Activated CD4-positive, alpha-beta memory T cell treated with anti-CD3 and anti-CD28 coated beads, Interleukin-2, amount 10 ng/mL, durations not matched to agents 7 days and 5 days (primary cell): ENCODE results near the gene KCTD21. TPM values are rescaled to one million over a fixed set of nuclear protein-coding genes. Genes with fewer than 3 reads are reported as not detected.
"Not testable (repeated sequence)": the region's sequence is repeated elsewhere in the genome, so short reads cannot be mapped to it uniquely, and the experiment has no call there.

Experiments
- CTCF ChIA-PET: fragments of 350-600 bp; sonication (Branson Sonifier 250); formaldehyde crosslinking; loops from one replicate; lab custom pipeline; 2021; ENCODE audit warnings: antibody characterized with exemption, inconsistent platforms; lab: Charles Lee
- POLR2A ChIA-PET: fragments of 350-600 bp; sonication (Branson Sonifier 250); formaldehyde crosslinking; loops from one replicate; lab custom pipeline; 2021; ENCODE audit warnings: antibody characterized with exemption; lab: Charles Lee
- DNase-seq: peaks from one replicate; pipeline ENCODE4 v3.0.0-alpha.2; 2020
- H3K27ac Mint-ChIP-seq: one replicate; pipeline ENCODE4 v1.8.0; 2021; ENCODE audit warnings: mild to moderate bottlenecking, mixed read lengths
- H3K27me3 Mint-ChIP-seq: one replicate; pipeline ENCODE4 v1.8.0; 2021; ENCODE audit warnings: mixed read lengths
- H3K36me3 Mint-ChIP-seq: one replicate; pipeline ENCODE4 v1.8.0; 2021; ENCODE audit warnings: low read depth, mixed read lengths
- H3K4me1 Mint-ChIP-seq: one replicate; pipeline ENCODE4 v1.8.0; 2021; ENCODE audit warnings: mixed read lengths
- H3K4me3 Mint-ChIP-seq: one replicate; pipeline ENCODE4 v1.8.0; 2021; ENCODE audit warnings: mild to moderate bottlenecking, mixed read lengths
- H3K9me3 Mint-ChIP-seq: one replicate; pipeline ENCODE4 v1.8.0; 2021; ENCODE audit warnings: mixed read lengths
- total RNA-seq, 2 experiments: library from RNA; stranded (reverse); gene quantifications; one replicate each; pipeline ENCODE4 v1.2.3, GENCODE V29; 2021

KCTD21 gene
- total RNA-seq, 2 experiments from 2014 or later: 7.5 to 9.3 TPM

- Mint-ChIP-seq H3K27ac (no peak overlapping the region), H3K36me3 (peaks cover 59% of the 10 kb centered on the region), H3K4me1 (peaks cover 46% of the 10 kb centered on the region), H3K27me3 (no peaks in the 10 kb centered on the region), H3K4me3 (no peak overlapping the region), H3K9me3 (no peaks in the 10 kb centered on the region)
- peak; percentile 9 for DNase-seq
- ChIA-PET POLR2A (interaction anchor here (0.6 to 1.1 kb wide), 3 partner anchors 8 to 340 kb away, joined by 3 read pairs; no protein-coding TSS in a partner anchor), CTCF (interaction anchor here (1.9 kb wide), 1 partner anchor 340 kb away, joined by 6 read pairs; no protein-coding TSS in a partner anchor)
Observed at GRCh38 chr11:78224906-78225420, 36.5 kb upstream of the KCTD21 start.

DNA sequence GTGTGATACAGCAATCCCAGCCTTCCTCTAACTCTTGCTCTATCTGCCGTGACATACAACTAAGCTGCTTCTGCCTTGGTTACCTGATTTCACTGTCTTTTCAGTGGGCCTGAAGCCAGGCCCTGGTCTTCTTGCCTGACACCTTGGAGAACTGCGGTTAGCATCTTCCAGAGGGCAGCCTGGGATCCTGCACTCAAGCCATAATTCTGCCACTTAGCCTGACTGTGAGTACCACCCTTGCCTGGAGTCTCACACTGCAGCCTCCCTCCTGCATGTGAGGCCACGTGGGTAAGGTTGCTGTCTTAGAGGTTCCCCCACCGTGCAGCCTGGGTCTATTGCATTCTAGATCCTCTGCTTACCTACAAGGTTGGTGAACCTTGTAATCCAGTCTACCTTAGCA, 36.1 kb upstream of the KCTD21 start:
- no peak overlapping the region for H3K4me3 Mint-ChIP-seq
- CTCF ChIA-PET: no interaction called here
- DNase-seq: peak; percentile 10
- H3K36me3 Mint-ChIP-seq: peaks cover 58% of the 10 kb centered on the region
- H3K4me1 Mint-ChIP-seq: peaks cover 42% of the 10 kb centered on the region
- H3K9me3 Mint-ChIP-seq: no peaks in the 10 kb centered on the region
- POLR2A ChIA-PET: no interaction called here
- no peak overlapping the region for H3K27ac Mint-ChIP-seq
- no peaks in the 10 kb centered on the region for H3K27me3 Mint-ChIP-seq

- Mint-ChIP-seq H3K4me3 (no peak overlapping the region), H3K27me3 (no peaks in the 10 kb centered on the region), H3K4me1 (peaks cover 33% of the 10 kb centered on the region), H3K36me3 (peaks cover 57% of the 10 kb centered on the region), H3K9me3 (no peaks in the 10 kb centered on the region), H3K27ac (no peak overlapping the region)
- CTCF ChIA-PET: interaction anchor here (1.0 kb wide), 1 partner anchor 30 kb away, joined by 5 read pairs; no protein-coding TSS in a partner anchor
- POLR2A ChIA-PET: no interaction called here
- peak; percentile 12 for DNase-seq
Observed at GRCh38 chr11:78223320-78223954, 35.0 kb upstream of the KCTD21 start.

GRCh38 chr11:78222726-78223125, 34.3 kb upstream of the KCTD21 start:
- POLR2A ChIA-PET, H3K9me3 Mint-ChIP-seq, DNase-seq, H3K4me3 Mint-ChIP-seq, CTCF ChIA-PET, H3K27me3 Mint-ChIP-seq, H3K27ac Mint-ChIP-seq: not testable (repeated sequence)
- Mint-ChIP-seq H3K4me1 (peaks cover 30% of the 10 kb centered on the region), H3K36me3 (peaks cover 63% of the 10 kb centered on the region)

GRCh38 chr11:78221396-78222315, 33.2 kb upstream of the KCTD21 start:
- peak; percentile 10 for DNase-seq
- H3K27ac Mint-ChIP-seq: no peak overlapping the region
- no peak overlapping the region for H3K4me3 Mint-ChIP-seq
- H3K36me3 Mint-ChIP-seq: peaks cover 67% of the 10 kb centered on the region
- CTCF ChIA-PET: no interaction called here
- no peaks in the 10 kb centered on the region for H3K27me3 Mint-ChIP-seq
- H3K9me3 Mint-ChIP-seq: no peaks in the 10 kb centered on the region
- peaks cover 28% of the 10 kb centered on the region for H3K4me1 Mint-ChIP-seq
- POLR2A ChIA-PET: no interaction called here

- no peak overlapping the region for H3K4me3 Mint-ChIP-seq
Observed at GRCh38 chr11:78220218-78221157, 32.1 kb upstream of the KCTD21 start.

DNA sequence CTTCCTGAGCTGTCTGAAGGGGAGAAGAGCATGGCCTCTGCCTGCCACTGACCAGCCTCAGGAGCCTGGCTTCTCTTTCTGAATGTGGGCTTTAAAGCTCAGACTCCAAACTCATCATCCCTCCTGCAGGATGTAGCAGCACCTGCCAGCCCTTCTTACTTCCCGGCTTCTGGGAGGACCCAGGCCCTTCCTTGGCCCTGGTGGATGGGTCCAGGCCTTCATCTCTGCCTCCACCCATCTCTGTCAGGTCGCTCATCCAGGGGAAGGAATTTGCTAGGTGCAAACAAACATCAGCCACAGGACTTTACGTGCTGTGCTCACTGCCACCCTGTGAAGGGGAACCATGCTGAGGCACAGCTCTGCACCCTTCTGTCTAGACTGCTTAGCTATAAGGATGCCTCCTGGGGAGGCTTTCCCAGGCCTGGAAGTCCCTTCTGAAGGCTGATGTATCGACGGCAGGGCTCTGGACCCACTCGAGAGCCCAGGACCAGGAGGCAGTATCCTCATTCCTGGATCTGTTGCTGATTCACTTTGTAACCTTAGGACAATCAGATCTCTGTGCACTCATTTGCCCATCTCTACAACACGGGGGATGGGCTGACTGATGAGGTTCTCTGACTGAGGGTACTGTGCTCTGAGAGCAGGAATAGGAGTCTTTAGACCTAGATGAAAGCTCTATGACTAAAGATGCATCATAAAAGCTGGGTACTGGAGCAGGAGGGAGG, 31.2 kb upstream of the KCTD21 start:
- CTCF ChIA-PET: no interaction called here
- Mint-ChIP-seq H3K4me3 (no peak overlapping the region), H3K9me3 (no peaks in the 10 kb centered on the region), H3K27me3 (no peaks in the 10 kb centered on the region), H3K4me1 (peaks cover 20% of the 10 kb centered on the region), H3K36me3 (peaks cover 69% of the 10 kb centered on the region), H3K27ac (no peak overlapping the region)
- POLR2A ChIA-PET: no interaction called here
- DNase-seq: no peak

More at GRCh38 chr11:78220218-78221157, 32.1 kb upstream of the KCTD21 start:
- peaks cover 69% of the 10 kb centered on the region for H3K36me3 Mint-ChIP-seq
- H3K27ac Mint-ChIP-seq: peak overlapping the region; percentile 41
- no peaks in the 10 kb centered on the region for H3K27me3 Mint-ChIP-seq
- H3K9me3 Mint-ChIP-seq: no peaks in the 10 kb centered on the region
- peaks cover 27% of the 10 kb centered on the region for H3K4me1 Mint-ChIP-seq
- ChIA-PET POLR2A (no interaction called here), CTCF (no interaction called here)
- peak; percentile 10 for DNase-seq

GRCh38 chr11:78218707-78219492, 30.5 kb upstream of the KCTD21 start:
- no peak for DNase-seq
- CTCF ChIA-PET: no interaction called here
- no peak overlapping the region for H3K27ac Mint-ChIP-seq

GRCh38 chr11:78217650-78218541, 29.5 kb upstream of the KCTD21 start:
- ChIA-PET POLR2A (no interaction called here), CTCF (interaction anchor here (0.9 kb wide), 1 partner anchor 78 kb away, joined by 3 read pairs; the partner anchor contains the start of gene ALG8)
- DNase-seq: no peak
- peaks cover 57% of the 10 kb centered on the region for H3K36me3 Mint-ChIP-seq
- no peaks in the 10 kb centered on the region for H3K27me3 Mint-ChIP-seq
- H3K27ac Mint-ChIP-seq: no peak overlapping the region
- no peaks in the 10 kb centered on the region for H3K9me3 Mint-ChIP-seq
- no peak overlapping the region for H3K4me3 Mint-ChIP-seq
- peaks cover 16% of the 10 kb centered on the region for H3K4me1 Mint-ChIP-seq

More at GRCh38 chr11:78218707-78219492, 30.5 kb upstream of the KCTD21 start:
- Mint-ChIP-seq H3K27me3 (no peaks in the 10 kb centered on the region), H3K9me3 (no peaks in the 10 kb centered on the region), H3K4me1 (peaks cover 20% of the 10 kb centered on the region), H3K4me3 (no peak overlapping the region), H3K36me3 (peaks cover 66% of the 10 kb centered on the region)
- POLR2A ChIA-PET: no interaction called here

GRCh38 chr11:78216571-78217287, 28.3 kb upstream of the KCTD21 start:
- H3K9me3 Mint-ChIP-seq: no peaks in the 10 kb centered on the region
- DNase-seq: no peak
- no peak overlapping the region for H3K27ac Mint-ChIP-seq
- no peaks in the 10 kb centered on the region for H3K27me3 Mint-ChIP-seq
- CTCF ChIA-PET: interaction anchor here (0.9 kb wide), 1 partner anchor 77 kb away, joined by 3 read pairs; the partner anchor contains the start of gene ALG8
- POLR2A ChIA-PET: interaction anchor here (1.1 to 1.3 kb wide), 2 partner anchors 9 to 213 kb away, joined by 3 to 4 read pairs; no protein-coding TSS in a partner anchor
- H3K4me3 Mint-ChIP-seq: no peak overlapping the region
- peaks cover 16% of the 10 kb centered on the region for H3K4me1 Mint-ChIP-seq
- peaks cover 59% of the 10 kb centered on the region for H3K36me3 Mint-ChIP-seq
